Stimulated activated CD8-positive, alpha-beta memory T cell treated with anti-CD3 and anti-CD28 coated beads, Interleukin-7, amount 100 ng/mL, for 24 hours (primary cell): Measurements from ENCODE around the gene BNC2.

ENCODE experiments used
- DNase-seq: peaks from one replicate; pipeline ENCODE4 v3.0.0-alpha.2; 2020; ENCODE audit warnings: low read depth

Gene BNC2

DNA sequence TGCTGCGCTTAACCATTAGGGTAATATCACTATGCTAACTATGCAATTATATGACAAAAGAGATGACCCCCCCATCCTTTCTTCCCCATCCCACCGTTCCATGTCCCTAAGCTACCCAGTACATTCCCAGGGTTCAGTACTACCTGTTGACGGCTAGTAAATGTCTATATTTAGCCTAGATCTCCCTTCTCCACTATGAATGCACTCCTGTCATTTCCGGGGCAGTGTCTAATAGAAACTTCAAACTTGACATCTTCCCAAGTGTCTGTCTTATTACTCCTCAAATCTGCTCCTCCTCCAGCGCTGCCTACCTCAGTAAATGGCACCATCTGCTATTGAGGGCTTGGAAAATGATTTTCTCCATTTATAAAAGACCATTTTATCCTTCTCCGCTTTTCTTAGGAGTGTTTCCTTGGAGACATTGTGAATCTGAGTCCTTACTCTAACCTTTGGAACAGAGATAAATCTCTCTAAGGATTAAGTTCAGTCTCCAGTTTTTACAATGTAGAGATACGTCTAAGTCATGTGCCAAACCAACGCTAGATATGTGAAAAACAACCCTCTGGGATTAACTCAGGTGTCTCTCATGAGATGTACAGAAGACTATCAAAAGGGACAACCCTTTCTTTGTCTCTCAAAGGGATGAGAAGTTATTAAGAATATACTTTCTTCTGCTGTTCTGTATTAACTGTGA is 114.9 kb downstream of the BNC2 start:
- no peak for DNase-seq

DNA sequence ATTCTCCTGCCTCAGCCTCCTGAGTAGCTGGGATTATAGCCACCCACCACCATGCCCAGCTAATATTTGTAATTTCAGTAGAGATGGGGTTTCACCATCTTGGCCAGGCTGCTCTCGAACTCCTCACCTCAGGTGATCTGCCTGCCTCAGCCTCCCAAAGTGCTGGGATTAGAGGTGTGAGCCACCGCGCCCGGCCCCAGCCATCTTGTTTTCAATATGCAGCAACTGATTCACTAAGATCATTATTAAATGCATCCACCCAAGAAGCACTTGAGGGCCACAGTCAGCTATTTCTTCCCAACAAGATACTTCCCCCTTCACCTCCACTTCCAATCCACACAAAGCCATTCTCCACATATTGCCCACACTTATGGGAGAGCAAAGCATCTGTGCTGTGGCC is 115.8 kb downstream of the BNC2 start:
- DNase-seq = no peak

DNA sequence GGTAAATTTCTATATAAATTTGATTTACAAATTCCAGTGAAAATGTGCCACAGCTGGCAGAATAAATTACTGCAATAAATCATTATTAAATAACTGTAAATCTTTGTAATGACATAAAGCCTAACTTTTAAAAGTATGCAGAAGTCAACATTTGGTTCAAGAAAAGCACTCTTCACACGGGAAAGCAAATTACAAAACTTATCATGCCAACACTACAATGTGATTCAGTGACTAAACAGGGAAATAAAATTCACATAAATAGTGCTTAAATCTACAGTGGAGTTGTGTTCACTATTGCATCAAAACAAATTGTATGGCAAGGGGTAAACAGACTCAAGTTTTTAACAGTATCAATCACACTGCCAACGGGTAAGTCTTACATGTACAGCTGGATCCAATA is 117.2 kb downstream of the BNC2 start:
- no peak for DNase-seq

DNA sequence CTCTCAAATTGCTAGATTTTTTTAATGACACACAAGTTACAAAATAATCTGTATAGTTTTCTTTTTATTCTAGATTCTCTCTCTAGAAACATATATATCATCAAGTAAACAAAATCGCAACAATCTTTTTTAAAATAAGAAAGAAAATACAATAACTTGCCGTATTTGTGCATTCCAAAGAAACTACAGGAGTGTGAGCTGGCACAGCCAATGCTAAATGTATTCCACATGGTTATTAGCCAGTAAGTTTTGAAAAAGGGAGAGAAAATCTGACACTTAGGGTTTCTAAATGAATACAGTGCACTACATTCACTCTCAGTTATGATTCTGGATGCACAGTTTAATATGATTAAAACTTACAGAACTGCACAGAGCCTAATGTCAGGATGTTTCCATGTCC is 117.9 kb downstream of the BNC2 start:
- DNase-seq = no peak

DNA sequence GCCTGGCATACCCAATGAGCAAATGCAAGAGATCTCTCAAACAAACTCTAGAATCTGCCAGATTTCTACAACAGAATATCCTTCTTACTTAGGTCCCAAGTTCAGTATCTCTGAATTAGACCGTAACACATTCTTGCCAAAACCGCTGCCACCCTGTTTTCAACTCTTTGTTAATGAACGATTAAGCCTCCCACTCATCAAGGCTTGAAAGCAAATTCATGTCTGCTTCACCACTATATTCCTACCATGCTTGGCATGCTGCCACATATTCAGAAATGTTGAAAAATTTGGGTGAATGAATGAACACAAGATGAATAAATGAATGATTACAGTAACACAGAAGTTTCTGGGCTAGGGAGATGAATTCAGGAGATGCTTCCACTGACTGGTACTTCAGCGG is 119.9 kb downstream of the BNC2 start:
- DNase-seq = no peak

DNA sequence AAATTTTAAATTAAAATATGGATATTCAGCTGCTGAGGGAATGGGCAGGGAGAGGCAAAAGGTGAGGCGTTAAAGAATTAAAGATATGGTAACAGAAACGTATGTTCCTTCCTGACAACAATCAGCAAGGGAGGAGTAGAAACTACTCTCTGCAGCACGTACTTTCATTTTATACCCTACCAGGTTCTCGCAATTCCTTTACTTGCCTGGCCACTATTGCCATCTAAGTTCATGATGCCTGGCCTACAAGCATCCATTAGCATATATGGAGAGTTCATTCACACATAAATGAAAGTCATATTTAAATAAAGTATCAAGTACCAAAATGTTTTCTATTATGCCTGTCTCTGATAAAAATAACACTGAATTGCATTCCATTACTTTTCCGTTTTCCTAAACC is 125.1 kb downstream of the BNC2 start:
- DNase-seq = no peak

DNA sequence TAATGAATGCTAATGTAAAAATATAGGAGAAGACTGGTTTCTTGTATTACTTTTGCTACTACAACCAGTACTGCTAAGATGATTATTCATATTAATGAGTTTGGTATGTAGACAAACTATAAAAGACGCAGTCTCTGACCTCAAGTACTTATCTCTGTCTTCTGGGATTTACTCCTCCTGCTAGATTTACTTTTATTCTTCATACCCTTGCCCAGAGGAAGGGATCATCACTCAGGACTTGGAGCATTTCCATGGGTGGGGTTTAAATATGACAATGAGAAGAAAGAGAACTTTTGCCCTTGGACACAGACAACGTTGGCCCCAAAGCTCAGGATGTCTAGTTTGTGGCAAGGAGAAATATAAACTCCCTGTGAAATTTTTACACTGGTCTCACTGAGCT is 126.1 kb downstream of the BNC2 start:
- DNase-seq = no peak

DNA sequence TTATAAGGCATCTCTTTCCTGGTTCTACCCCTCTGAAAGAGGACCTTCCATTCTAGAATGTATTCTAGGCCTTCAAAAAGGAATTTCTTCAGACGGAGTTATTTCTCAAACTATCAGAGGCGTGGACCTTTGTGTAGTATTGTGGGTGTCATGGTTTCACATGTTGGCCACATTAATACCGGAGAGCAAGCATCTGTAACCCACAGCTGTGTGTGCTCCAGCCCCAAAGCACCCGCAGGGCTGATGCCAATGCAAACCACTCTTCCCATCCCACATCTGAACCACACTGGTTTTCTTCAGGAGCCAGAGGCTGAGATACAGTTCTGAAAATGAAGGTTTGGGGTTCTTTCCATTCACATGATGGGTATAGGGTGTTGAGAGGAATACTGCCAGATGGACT is 127.1 kb downstream of the BNC2 start:
- no peak for DNase-seq

DNA sequence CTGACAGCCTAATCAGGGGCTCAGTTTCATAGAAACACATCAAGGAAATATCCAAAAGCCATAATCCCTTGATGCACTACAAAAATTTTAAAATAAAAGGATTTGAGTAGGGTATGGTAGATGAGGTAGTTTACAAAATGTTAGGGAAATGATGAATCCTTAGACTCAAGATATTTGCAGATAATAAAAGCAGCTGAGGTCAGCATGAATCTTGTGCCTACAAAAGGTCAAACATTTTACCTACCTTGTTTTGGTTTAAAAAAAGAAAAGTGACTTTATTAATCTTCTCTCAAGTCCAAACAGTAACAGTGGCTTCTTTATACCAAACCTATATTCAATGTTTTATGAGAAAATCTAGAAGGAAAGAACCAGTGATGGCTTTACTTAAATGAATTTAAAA is 135.5 kb downstream of the BNC2 start:
- DNase-seq = no peak

DNA sequence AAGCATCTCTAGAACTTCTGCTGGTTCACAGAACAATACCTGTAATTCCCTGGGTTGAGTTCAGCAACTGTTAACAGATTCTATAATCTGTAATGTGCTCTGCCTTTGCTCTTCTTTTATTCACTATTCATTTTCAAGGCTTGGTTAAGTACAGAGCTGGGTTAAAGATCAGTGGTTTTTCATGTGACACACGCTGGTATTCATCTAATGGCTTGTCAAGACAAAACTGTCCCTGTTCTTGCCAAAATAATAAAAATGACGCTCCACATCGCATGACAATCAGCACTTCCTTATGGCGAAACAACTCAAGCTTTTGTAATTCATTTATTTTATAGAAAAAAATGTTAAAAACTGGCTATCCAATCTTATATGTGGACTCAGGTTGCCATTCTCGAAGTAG is 137.9 kb downstream of the BNC2 start:
- no peak for DNase-seq

DNA sequence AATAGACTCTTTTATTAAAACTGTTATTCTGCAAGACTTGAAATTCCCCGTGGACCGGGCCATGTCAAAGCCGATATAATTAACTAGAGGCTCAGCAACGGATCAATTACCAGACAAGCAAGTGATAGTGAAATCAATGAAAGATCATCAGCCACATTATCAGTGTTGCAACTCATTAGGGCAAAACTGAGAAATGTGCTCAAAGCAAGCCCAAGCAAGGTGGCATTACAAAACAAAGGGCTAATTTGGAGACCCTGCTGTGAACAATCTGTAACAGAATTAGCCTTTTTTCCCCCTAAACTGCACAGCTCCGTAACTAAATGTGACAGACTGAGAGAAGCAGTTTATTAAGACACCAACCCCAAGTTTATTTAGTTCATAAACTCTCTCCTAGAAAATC is 140.3 kb downstream of the BNC2 start:
- DNase-seq = no peak

DNA sequence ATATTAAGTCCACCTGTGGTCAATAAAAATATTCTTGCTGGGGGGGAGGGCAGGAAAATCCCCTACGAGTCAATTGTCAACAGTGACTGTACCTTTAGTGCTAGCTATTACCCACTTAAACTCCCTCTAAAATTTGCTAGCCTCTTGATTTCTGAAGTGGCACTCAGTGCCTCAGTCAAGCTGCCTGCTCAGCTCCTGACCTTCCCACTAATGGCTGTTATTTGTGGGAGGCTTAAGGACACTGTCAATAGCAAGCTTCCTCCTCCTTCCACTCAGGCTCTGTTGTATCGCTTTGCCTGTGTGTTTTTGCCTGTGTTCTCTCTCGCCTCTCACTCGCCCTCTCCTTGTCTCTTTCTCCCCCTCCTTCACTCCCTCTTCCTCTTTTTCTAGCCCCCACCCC is 140.8 kb downstream of the BNC2 start:
- no peak for DNase-seq

DNA sequence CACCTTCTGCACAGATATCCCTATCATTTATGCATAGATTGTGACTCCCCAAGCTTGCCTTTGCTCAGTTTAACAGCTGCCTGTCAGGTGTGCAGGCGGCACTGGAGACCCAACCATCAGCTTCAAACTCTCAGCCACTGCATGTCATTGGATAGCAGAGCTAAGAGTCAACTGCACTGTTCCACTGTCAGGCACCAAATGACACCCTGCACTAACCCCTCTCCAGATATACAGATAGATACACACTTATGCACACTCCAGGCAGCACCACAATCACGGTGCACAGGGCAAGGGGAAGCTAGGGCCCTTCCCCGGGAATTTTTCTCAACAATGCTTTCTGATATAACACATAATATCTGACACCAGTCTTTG is 142.3 kb downstream of the BNC2 start:
- DNase-seq = no peak

DNA sequence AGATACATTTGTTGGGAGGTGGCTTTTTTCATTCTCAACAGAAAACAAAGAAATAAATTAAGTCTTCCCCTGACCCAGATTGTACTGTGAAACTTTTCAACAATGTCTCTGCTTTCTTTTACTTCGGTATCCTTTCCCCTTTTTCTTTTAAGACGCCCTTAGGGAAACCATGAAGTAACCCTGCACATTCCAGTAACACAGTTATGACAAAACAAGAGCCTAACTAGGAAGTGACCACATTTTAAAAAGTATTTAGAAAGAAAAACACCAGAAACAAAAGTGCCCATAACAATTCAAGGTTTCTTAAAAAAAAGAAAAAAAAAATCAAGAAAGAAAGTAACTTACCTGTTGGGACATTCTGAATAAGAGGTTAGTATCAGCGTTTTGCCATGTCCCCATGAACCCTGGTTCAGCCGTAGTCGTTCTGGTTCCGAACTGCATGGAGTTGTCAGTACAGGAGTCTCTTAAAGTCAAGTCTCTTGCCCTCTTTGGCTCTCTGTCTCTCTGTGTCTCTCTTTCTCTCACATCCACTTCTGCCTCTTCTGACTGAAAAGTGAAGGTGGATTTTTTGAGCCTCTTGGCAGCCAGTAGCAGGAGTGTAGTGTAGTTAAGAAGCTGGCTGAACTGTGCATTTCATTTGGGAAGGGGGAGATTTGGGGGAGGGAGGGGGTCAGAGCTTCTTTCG is 142.9 kb downstream of the BNC2 start:
- no peak for DNase-seq

DNA sequence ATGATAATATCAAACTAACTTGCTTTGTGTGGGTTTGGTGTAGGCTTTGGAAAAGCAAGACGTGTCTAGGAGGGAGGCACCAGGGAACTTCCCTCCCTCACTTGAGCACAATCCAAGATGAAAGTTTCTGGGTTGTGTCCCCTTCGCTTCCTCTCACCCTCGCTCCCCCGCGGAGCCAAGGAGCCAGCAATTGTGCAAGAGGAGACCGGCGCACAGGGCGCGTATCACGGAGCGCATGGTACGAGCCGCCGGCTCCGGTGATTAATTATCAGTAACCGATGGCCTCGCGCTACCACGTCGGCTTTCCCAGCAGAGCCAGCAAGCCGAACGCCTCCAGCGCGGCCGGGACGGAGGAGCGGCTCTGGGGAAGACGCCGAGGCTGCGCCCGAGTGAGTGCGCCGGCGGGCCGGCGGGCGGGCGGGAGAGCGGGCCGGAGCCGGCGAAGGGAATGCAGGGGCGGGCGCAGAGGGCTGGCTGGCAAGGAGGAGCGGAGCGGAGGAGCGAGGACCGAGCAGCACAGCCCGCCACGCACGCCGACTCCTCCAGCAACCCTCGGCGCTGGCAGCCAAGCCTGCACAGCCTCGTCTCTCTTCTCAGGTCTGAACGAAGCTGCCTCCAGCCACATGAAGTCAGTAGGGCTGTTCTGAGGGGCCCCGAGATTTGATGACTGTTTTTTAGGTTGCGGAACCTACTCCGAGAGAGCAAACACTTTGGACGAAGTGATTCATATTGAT is 143.6 kb downstream of the BNC2 start:
- DNase-seq = no peak

DNA sequence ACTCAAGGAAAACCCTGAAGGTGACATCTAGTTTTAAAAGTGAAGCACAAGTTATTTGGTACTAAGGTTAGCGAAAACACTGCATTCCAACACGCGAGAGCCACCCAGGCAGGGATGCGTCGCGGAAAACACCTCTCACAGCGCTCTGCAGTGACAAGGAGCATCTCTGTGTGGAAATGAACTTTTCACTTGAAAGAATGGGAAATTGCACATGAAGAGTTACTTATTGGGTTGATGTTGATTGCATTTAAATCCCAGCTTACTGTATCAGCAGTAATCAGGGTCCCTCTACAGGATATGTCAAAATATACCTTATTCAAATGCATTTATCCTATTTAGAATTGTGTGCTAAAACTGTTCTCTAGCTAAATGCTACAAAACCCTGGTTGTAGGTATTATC is 144.4 kb downstream of the BNC2 start:
- no peak for DNase-seq

DNA sequence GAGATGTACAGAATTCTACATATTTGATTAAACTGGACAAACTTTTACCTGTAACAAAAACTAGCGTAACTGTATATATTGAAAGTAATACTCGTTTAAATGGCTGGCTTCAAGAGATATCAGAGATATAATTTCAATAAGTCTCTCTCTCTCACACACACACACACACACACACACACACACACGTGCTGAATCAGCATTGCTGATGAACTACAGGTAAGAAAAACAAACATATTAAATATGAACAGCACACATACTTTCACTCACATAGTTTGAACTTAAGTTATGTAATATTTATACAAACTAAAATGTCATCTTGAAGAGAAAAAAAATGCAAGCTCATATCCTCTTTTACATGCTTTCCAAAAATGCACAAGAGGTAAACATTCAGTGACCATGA is 145.4 kb downstream of the BNC2 start:
- DNase-seq = no peak

DNA sequence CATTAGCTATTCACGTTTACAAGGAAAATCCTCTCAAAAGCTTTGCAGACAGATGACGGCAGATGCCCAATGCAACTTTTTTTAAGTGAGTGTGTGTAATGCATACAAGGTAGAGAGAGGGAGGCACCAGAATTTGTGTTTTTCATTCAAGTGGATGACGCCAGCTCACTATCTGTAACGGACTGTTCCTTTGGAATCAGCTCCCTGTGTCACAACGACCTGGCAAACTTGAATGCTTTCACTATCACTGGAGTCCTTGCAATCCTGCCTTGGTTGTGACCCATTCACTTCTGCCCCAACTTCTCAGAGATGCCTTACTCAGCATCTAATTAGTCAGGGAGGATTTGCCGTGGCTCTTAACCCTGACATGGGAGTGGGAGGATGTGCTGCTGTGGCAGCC is 148.5 kb downstream of the BNC2 start:
- no peak for DNase-seq

DNA sequence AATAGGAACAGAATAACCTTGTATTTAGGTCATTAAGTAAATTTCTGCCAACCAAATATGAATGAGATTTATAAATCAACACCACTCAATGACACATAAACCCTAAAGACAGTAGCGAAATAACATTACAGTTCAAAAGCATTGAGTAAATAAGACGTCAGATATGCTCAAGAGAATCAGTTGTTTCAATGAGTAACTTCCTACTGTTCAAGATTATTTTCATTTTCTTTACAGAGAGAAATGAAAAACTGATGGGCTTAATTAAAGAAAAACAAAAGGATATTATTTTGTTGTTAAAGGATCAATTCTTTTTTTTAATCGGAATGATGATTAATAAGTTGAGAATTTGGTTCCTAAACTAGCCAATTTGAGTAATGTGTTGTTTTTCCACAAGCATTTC is 150.1 kb downstream of the BNC2 start:
- no peak for DNase-seq

DNA sequence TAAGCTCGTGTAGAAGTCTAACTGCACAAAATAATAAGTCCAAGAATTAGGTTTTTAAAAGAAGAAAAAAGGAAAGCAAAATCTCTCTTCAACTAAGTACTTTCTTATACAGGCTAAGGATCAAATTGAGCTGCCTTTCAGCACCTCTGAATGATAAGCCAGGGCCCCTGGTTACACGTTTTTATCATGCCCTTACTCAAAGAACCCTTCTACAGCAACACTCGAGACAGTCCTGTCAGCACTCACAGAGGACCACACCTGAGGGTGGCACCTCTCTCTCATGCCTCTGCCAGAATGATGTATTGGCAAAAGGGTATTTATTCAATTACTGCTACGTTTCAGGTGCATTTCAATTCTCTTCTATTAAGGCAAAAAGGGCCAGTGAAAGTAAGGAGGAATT is 150.5 kb downstream of the BNC2 start:
- no peak for DNase-seq

DNA sequence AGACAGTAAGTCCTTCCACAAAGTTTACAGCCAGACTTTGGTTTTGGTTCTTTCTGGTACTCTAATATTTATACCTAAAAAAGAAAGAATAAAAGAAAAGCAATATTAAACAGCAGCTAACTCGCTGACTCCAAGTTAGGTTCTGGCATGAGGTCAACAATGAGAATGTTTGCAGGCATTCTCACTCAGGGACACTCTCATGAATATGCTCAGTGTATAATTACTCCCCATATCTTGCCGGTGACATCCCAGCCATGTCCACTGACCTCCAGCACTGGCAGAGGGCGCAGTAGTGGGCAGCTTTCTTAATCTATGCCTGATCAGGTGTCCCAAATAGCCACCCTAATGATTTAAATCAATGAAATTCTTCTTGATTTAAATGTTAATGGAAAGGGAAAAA is 151.5 kb downstream of the BNC2 start:
- no peak for DNase-seq

DNA sequence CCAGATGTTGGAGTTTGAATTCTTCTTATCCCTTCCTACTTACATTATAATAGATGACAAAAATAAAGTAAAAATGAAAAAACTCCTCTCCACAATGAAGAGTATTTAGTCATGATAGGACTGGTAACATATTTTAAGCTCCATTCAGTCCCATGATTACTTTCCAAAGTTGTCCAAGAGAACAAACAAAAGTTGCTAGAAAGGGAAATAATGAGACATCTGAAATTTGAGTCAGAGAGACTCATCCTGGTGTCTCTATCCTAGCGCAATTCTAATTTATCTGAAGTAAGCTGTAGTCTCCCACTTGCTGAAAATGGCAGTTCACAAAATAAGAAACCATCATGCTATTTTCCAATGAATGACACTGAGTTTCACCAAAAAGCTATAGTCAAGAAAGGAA is 152.2 kb downstream of the BNC2 start:
- DNase-seq = no peak

DNA sequence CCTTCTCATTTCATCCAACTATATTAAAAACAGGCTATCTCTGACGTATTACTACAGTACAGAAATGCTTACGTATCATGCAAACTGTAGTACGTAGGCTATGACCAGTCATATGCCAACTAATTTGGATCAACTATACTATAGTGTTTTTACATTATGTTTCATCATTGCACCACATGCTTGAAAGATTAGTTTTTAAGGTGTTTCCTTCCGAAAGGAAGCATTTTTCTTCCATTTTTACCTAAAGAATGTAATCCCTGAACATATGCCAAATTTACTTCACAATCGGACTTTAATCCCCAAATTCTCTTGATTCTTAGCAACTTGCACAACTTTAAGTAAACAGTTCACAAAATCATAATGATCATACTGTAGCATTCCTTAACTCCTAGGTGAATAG is 153.9 kb downstream of the BNC2 start:
- DNase-seq = no peak

DNA sequence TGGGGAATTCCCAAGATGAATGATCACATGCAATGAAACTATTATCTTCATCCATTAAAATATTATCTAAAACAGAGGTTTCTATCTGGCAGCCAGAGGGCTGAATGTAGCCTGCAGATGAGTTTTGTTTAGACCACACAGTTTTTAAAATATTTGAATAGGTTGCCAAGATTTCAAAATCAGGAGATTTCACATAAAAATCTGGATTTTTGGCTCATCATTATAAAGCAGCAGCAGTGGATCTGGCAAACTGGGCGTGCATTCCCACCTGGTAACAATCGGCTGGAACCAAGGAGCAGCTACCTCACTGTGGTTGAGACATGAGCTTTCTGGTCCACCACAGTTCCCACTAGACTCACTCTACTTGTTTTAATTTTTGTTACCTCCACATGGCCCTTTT is 155.1 kb downstream of the BNC2 start:
- no peak for DNase-seq
